KMS-11 (cell line): ENCODE measurements around the gene MPPED1.

ENCODE experiments used
- H2AFZ ChIP-seq: fragments of 200-600 bp; sonication (generic); 2 replicates; pipeline ENCODE4 v1.6.1; 2016; ENCODE audit warnings: antibody characterized with exemption, mixed run types, low read depth
- H3K27ac ChIP-seq: fragments of 200-600 bp; sonication (generic); 2 replicates; pipeline ENCODE4 v1.6.1; 2016; ENCODE audit warnings: mild to moderate bottlenecking, mixed run types
- H3K27me3 ChIP-seq: fragments of 200-600 bp; sonication (generic); 2 replicates; pipeline ENCODE4 v1.6.1; 2017; ENCODE audit warnings: mild to moderate bottlenecking, low read depth, mixed run types, moderate library complexity; ENCODE audit not compliant: insufficient read depth
- H3K36me3 ChIP-seq: fragments of 200-600 bp; sonication (generic); 2 replicates; pipeline ENCODE4 v1.6.1; 2017; ENCODE audit warnings: mild to moderate bottlenecking, mixed run types; ENCODE audit not compliant: insufficient read depth
- H3K4me1 ChIP-seq: fragments of 200-600 bp; sonication (generic); 2 replicates; pipeline ENCODE4 v1.6.1; 2016; ENCODE audit warnings: mild to moderate bottlenecking, low read depth, mixed run types; ENCODE audit not compliant: poor library complexity, severe bottlenecking
- H3K4me2 ChIP-seq: fragments of 200-600 bp; sonication (generic); 2 replicates; pipeline ENCODE4 v1.7.0; 2016; ENCODE audit warnings: mild to moderate bottlenecking, mixed run types
- H3K4me3 ChIP-seq: fragments of 200-600 bp; sonication (generic); IDR thresholded peaks from 2 replicates; pipeline ENCODE4 v1.6.1; 2017; ENCODE audit warnings: low read depth, low read length, mixed read lengths; ENCODE audit not compliant: insufficient read depth
- H3K79me2 ChIP-seq: fragments of 200-600 bp; sonication (generic); 2 replicates; pipeline ENCODE4 v1.6.1; 2016; ENCODE audit warnings: low read depth, mixed run types; ENCODE audit not compliant: insufficient read depth
- H3K9ac ChIP-seq: fragments of 200-600 bp; sonication (generic); 2 replicates; pipeline ENCODE4 v1.6.1; 2016; ENCODE audit warnings: mild to moderate bottlenecking, mixed run types
- H4K20me1 ChIP-seq: fragments of 200-600 bp; sonication (generic); 2 replicates; pipeline ENCODE4 v1.6.1; 2016; ENCODE audit warnings: mild to moderate bottlenecking, mixed run types; ENCODE audit not compliant: insufficient read depth
- CTCF ChIP-seq: fragments of 200-600 bp; sonication (generic); conservative IDR thresholded peaks from 2 replicates; pipeline ENCODE4 v1.6.1; 2017; ENCODE audit warnings: low read depth, mild to moderate bottlenecking, antibody characterized with exemption, low read length, moderate library complexity, mixed read lengths

MPPED1 gene

GRCh38 chr22:43411869-43412807, at the start of gene MPPED1:
Gene MPPED1, plus strand, starts transcription at chr22:43412014. Its CDS starts 12,972 bp downstream, at chr22:43424986.
- no peak within 1 kb of the TSS for H2AFZ ChIP-seq
- H3K27me3 ChIP-seq, result peaks cover 53% of the 10 kb centered on the region; the same call in 1 of the 2 replicates
- no peaks in the 10 kb centered on the region for H4K20me1 ChIP-seq
- H3K79me2 ChIP-seq, result no peaks in the 10 kb centered on the region
- no peak within 1 kb of the TSS for H3K27ac ChIP-seq
- TF ChIP-seq CTCF, result no peak
- no peak within 1 kb of the TSS for H3K9ac ChIP-seq
- no peaks in the 10 kb centered on the region for H3K36me3 ChIP-seq
- H3K4me1 ChIP-seq, result no peaks in the 10 kb centered on the region
- no peak within 1 kb of the TSS for H3K4me3 ChIP-seq
- no peak within 1 kb of the TSS for H3K4me2 ChIP-seq

GRCh38 chr22:43363315-43364168, 48.3 kb upstream of the MPPED1 start:
- Histone ChIP-seq H3K4me3 (no peak overlapping the region), H3K4me2 (no peak overlapping the region), H2AFZ (no peak overlapping the region), H3K79me2 (no peaks in the 10 kb centered on the region), H3K27ac (no peak overlapping the region), H3K27me3 (peaks cover 47% of the 10 kb centered on the region; the same call in 1 of the 2 replicates), H3K36me3 (no peaks in the 10 kb centered on the region), H3K4me1 (no peaks in the 10 kb centered on the region), H4K20me1 (no peaks in the 10 kb centered on the region), H3K9ac (no peak overlapping the region)
- TF ChIP-seq CTCF, result no peak

GRCh38 chr22:43364169-43364435, 47.7 kb upstream of the MPPED1 start:
- Histone ChIP-seq H4K20me1 (no peaks in the 10 kb centered on the region), H3K27ac (no peak overlapping the region), H3K4me3 (no peak overlapping the region)

More at GRCh38 chr22:43364169-43364435, 47.7 kb upstream of the MPPED1 start:
- Histone ChIP-seq H3K4me2 (no peak overlapping the region), H3K9ac (no peak overlapping the region), H3K79me2 (no peaks in the 10 kb centered on the region), H3K27me3 (peaks cover 48% of the 10 kb centered on the region; the same call in 1 of the 2 replicates), H3K36me3 (no peaks in the 10 kb centered on the region), H3K4me1 (no peaks in the 10 kb centered on the region), H2AFZ (no peak overlapping the region)
- TF ChIP-seq CTCF, result no peak
